ENCODE results near the gene ZNF460.
"Not testable (repeated sequence)": the region's sequence is repeated elsewhere in the genome, so short reads cannot be mapped to it uniquely, and the experiment has no call there.

Gene ZNF460

DNA sequence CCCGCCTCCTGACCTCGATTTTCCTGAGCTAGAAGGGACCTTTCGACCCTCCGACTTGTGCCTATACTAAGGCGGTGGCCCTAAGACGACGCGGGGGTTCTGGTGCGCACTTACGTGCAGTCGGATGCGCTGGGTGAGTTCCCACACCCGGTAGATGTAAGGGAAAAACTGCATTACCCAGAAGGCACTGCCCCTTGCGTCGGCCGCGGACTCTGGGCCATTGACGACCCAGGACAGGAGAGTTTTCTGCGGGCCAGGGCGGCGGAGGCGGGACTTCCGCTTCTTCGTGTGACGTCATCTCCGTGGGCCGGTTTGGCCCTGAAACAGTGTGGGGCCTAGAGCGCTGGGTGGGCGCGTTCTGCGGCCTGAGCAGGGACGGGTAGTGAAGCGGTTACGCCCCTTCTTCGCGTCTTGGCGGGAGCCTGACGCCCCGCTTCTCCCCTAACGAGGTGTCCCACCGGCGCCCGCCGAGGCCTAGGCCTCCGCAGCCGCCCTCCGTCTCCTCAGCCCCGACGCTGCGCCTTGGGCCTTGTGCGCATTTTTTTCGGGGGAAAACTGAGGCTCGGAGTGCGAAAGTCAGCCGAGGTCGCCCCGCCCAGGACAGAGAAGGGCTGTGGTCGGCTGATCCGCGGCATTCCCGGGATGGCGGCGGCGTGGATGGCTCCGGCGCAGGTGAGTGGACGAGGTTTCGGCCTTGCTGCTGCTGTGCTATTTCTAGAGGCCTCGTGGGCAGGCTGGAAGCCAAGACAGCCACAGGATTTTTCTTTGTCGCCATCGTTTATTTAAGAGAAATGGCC lies at the start of gene ZNF460:
Gene ZNF460, plus strand, starts transcription at position 321 of the 797 bp plus-strand sequence. Its CDS starts 322 bp downstream, at position 643.
- in situ Hi-C loops (cut with MboI; ENCODE audit: low sequenced_read_pairs), result no loop called here

DNA sequence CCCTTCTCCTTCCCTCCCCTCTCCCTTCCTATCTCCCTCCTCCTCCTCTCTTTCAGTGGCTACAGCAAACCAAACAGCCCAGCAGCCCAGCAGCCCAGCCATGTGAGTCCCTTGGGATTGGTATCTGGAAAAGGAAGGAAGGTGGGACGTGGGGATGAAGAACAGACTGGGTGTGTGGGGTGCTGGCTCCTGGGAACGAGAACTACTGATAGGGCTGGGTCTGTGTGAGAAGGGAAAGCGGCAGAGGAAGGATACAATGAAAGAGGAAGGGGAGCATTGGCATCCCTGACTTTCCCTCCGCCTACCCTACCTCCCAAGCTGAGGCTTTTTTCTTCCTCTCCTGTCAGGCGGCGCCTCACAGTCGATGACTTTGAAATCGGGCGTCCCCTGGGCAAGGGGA lies 48.6 kb upstream of the ZNF460 start:
- in situ Hi-C loops (cut with MboI; ENCODE audit: low sequenced_read_pairs), result no loop called here

DNA sequence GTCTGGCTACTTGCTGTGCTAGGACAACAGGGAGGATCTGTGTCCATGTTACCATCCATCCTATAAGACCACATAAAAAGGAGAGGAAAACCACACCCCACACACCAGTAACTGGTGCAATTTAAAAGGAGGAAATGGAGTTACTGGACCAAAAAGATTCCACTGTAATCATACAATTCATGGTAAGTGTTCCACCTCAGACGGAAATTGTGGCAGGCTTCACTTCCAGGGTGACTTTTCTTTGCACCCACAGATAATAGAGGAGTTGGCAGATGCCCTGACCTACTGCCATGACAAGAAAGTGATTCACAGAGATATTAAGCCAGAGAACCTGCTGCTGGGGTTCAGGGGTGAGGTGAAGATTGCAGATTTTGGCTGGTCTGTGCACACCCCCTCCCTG lies 47.1 kb upstream of the ZNF460 start:
- in situ Hi-C loops (cut with MboI; ENCODE audit: low sequenced_read_pairs), result no loop called here

DNA sequence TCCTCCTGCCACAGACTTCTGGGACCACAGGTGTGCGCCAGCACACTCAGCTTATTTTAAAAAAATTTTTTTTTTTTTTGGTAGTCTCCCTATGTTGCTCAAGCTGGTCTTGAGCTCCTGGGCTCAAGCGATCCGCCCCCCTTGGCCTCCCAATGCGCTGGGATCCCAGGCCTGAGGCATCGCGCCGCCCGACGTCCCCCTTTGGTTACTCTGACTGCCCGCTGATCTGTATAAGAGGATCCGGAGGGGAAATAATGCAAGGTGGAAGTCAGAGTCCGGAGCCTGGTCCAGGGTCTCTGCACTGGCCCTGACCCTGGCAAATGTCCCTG lies 40.3 kb upstream of the ZNF460 start:
- in situ Hi-C loops (cut with MboI; ENCODE audit: low sequenced_read_pairs), result no loop called here

DNA sequence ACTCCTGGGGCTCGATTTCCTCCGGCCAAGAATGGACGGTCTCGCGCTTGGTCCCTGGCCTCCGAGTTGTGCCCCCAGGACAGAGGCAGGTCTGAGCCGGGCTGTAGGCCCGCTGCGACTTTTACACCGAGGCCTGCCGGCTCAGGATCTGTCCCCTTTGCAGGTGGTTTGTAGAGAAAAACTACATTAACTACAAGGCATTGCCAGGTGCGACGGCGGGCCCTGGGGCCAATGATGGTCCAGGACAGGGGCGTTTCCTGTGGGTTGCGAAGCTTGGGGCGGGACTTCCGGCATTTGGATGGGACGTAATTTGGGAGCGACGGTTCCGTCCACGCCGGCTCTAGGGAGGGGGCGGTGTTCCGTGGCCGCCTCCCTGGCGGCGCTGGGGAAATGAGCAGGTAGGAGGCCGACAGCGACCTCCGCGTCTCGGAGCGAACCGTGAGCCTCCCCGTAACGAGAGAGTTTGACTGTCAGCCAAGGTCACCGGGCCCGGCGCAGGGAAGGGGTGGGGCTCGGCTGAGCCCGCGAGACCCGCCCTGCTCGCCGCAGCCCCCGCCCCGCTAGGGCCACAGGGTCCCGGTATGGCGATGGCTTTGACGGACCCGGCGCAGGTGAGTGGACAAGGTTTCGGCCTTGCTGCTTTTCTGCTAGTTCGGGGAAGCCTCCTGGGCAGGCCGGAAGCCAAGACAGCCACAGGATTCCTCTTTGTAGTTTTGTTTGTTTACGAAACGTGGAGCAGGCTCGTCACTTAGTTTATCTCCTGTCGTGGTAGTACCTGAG lies 39.8 kb upstream of the ZNF460 start, which contains the start of gene ZNF805:
Gene ZNF805, plus strand, starts transcription at position 322 of the 780 bp plus-strand sequence. Its CDS starts 260 bp downstream, at position 582.
- in situ Hi-C loops (cut with MboI; ENCODE audit: low sequenced_read_pairs), result no loop called here

GRCh38 chr19:57241176-57241575 lies 39.1 kb upstream of the ZNF460 start:
- in situ Hi-C loops (cut with MboI; ENCODE audit: low sequenced_read_pairs), result no loop called here

DNA sequence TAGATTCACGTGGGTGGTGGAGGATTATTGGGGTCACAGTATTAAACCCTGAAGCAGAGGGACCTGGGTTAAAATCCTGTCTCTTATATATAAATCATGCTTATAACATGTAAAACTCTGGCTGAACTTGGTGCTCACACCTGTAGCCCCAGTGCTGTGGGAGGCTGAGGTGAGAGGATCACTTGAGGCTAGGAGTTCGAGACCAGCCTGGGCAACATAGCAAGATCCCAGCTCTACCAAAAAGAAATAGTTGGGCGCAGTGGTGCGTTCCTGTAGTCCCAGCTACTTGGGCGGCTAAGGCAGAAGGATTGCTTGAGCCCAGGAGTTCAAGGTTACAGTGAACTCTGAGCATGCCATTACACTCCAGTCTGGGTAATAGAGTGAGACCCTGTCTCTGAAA lies 37.5 kb upstream of the ZNF460 start:
- in situ Hi-C loops (cut with MboI; ENCODE audit: low sequenced_read_pairs), result no loop called here

DNA sequence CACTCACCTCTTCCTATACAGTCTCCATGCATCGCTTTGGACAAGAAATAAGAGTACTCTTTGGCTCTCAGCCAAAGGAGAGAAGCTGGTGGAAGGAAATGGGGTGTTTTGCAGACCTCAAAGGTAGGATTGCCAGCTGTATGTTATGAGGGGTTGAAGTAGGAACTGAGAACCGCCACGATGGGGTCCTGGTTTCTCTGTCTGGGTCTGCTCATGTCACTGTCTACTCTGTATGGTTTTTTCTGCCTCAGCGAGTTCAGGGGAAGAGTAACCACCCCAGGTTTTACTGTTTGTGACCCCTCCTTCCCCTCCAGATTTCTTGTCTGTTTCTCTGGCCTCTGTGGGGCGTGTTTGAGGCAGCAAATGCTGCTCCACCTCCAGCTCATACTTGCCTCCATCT lies 35.8 kb upstream of the ZNF460 start:
- in situ Hi-C loops (cut with MboI; ENCODE audit: low sequenced_read_pairs), result no loop called here

GRCh38 chr19:57245066-57245465 lies 35.2 kb upstream of the ZNF460 start:
- in situ Hi-C loops (cut with MboI; ENCODE audit: low sequenced_read_pairs), result no loop called here

- in situ Hi-C loops (cut with MboI; ENCODE audit: low sequenced_read_pairs), result no loop called here
These were observed 34.3 kb upstream of the ZNF460 start for GRCh38 chr19:57245959-57246358.

DNA sequence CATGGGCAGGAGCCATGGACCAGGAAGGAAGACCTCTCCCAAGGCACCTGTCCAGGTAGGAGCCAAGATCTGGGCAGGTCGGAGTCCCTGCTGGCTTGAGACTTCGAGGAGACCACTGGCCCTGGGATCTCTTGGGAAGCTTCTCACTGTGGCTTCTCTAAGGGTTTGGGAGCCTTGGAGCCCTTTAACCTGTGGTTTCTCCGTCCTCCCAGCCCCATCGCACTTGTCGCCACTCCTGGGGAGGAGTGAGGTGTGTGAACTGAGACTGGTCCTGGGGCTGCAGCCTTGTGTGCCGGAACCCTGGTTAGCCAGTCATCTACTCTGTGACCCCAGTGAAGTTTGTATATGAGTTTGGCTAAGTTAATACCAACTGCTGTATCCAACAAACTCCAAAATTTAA lies 31.6 kb upstream of the ZNF460 start:
- in situ Hi-C loops (cut with MboI; ENCODE audit: low sequenced_read_pairs), result no loop called here

DNA sequence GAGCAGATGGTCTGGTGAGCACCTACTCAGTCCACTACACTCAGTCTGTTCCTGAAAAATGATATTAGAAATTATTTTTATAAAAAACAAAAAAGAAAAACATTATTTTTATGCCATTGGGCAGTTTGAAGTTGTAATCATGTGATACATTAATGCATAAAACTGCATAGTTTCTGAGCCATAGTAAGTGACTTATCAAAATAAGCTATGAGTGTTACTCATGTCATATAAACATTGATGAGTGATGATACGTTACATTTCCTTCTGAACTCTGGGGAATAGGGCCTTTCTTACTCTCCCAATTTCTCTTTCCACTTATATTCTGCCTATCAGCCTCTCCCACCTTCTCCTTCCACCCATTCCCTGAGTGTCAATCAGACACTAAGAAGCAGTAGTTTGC lies 31.0 kb upstream of the ZNF460 start:
- in situ Hi-C loops (cut with MboI; ENCODE audit: low sequenced_read_pairs), result no loop called here

GRCh38 chr19:57253767-57254166 lies 26.5 kb upstream of the ZNF460 start:
- in situ Hi-C loops (cut with MboI; ENCODE audit: low sequenced_read_pairs), result not testable (repeated sequence)

GRCh38 chr19:57262044-57262443 lies 18.2 kb upstream of the ZNF460 start:
- in situ Hi-C loops (cut with MboI; ENCODE audit: low sequenced_read_pairs), result no loop called here

GRCh38 chr19:57263244-57263741 lies 17.0 kb upstream of the ZNF460 start:
- in situ Hi-C loops (cut with MboI; ENCODE audit: low sequenced_read_pairs), result no loop called here

DNA sequence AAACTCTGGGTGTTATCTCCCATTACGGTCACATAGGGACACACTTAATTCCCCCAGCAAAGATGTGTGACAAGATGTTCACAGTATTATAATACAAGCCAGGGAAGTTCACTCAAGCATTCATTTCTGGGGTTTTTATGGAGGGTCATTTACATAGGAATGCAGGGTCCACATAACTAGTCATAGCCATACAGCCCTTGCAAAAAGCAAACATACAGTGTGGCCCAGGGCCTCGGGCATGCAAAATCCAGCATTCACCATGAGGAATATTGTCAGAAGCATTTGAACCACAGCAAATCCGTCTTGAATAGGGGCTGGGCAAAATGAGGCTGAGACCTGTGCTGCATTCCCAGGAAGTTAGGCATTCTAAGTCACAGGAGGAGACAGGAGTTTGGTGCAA lies 13.0 kb upstream of the ZNF460 start:
- in situ Hi-C loops (cut with MboI; ENCODE audit: low sequenced_read_pairs), result no loop called here

DNA sequence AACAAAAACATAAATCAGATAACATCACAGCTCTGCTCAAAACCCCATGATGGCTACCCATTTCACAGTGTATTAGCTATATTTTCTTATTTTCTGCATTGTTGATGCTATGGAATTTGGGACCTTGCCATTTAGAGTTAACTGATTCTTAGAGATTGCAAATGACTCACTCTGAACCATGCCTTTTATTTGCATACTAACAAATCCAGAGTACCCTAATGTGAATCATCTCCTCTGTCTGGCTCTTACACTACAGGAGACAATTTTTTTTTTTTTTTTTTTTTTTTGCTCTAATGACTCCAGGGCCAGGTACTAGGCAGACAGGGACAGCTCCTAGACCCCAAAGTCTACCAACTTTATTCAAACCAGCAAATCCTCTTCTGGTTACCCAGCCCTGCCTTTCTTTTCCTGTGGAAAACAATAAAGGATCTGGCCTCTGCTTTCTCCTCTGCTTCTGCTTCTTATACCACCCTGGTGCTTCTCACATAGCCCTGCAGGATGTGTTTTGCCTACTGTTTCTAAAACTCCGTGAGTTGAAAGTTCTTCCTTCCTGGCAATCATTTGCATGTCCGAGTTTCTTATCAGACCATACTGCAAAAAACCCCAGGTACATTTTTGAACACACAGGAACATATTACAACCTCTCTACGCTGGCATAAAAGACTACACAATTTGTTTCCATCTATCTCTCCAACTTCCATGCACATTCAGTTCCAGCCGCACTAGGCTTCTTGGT lies 10.6 kb upstream of the ZNF460 start:
- in situ Hi-C loops (cut with MboI; ENCODE audit: low sequenced_read_pairs), result no loop called here

- in situ Hi-C loops (cut with MboI; ENCODE audit: low sequenced_read_pairs), result no loop called here
These were observed 9.0 kb upstream of the ZNF460 start for GRCh38 chr19:57271280-57271679.

DNA sequence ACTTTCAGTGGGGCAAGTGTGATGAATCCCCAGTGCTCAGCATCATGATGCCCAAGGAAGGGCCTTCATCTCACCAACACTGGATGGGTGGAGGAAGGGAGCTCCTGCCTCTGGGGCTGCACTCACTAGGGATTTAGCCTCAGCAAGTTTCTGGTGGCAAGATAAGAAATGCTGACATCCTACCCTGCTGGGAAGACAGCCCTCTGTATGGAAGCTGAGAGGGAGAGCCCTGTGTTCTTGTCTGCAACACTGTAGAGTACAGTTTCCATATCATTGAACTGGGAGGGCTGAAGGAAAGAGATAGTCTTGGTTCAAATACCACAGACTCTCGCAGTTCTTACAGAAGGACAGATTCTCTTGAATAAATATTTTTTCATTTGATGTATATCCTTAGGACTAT lies 7.3 kb upstream of the ZNF460 start:
- in situ Hi-C loops (cut with MboI; ENCODE audit: low sequenced_read_pairs), result no loop called here

DNA sequence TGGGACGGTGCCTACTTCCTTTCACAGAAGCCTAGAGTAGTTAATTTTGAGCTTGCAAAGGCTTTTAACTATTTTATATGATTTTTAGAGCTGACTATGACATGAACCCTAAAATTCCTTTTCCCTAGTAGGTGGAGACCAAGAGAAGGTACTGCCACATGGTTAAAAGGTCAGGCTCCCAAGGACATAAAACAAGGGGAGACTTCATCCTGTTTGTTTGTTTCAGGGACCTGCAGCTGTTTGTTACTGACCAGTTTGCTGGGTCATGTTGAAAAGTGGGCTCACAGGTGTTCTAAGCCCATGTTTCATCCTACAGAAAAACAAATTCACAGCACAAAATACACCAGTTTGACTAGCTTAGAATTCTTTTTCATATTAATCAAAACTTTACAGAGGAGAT lies 3.9 kb upstream of the ZNF460 start:
- in situ Hi-C loops (cut with MboI; ENCODE audit: low sequenced_read_pairs), result no loop called here

DNA sequence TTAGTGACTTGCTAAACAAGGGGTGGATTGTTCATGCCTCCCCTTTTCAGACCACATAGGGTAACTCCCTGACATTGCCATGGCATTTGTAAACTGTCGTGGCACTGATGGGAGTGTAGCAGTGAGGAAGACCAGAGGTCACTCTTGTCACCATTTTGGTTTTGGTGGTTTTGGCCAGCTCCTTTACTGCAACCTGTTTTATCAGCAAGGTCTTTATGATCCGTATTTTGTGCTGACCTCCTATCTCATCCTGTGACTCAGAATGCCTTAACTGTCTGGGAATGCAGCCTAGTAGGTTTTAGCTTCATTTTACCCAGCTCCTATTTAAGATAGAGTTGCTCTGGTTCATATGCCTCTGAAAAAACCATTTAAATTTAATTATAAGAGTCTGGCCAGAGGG lies 1.8 kb upstream of the ZNF460 start:
- in situ Hi-C loops (cut with MboI; ENCODE audit: low sequenced_read_pairs), result not testable (repeated sequence)

All from HL-60/S4 (cell line).